Measurements from ENCODE around the gene SCD5. TPM values are rescaled to one million over a fixed set of nuclear protein-coding genes. Genes with fewer than 3 reads are reported as not detected.
A peak's percentile ranks its signal among the peaks of the same experiment; 100 is the strongest.

The SCD5 gene
- total and polyA plus RNA-seq, 4 donors = 180 to 506 (median 358) TPM

GRCh38 chr4:82787342-82787741 lies 11.3 kb downstream of the SCD5 start:
- peaks cover 58% of the 10 kb centered on the region for H3K4me1 ChIP-seq (ENCODE audit: control insufficient read depth, insufficient read depth, low read length)
- H3K27me3 ChIP-seq (ENCODE audit: control insufficient read depth, insufficient read depth, low read length) = no peaks in the 10 kb centered on the region
- peak overlapping the region; percentile 0 for H3K27ac ChIP-seq (ENCODE audit: low read depth, low read length)
- no peak overlapping the region for H3K4me3 ChIP-seq (ENCODE audit: low read depth, low read length)
- H3K9me3 ChIP-seq (ENCODE audit: control insufficient read depth, insufficient read depth, low read length) = no peaks in the 10 kb centered on the region
- peaks cover 6% of the 10 kb centered on the region for H3K36me3 ChIP-seq (ENCODE audit: control insufficient read depth, insufficient read depth, low read length)
- 100% methylated on average over 1 of the region's 4 CpGs for WGBS (ENCODE audit: insufficient coverage)
- no peak for DNase-seq (ENCODE audit: low read depth in 4 of 6, low spot score in 6 of 6)

DNA sequence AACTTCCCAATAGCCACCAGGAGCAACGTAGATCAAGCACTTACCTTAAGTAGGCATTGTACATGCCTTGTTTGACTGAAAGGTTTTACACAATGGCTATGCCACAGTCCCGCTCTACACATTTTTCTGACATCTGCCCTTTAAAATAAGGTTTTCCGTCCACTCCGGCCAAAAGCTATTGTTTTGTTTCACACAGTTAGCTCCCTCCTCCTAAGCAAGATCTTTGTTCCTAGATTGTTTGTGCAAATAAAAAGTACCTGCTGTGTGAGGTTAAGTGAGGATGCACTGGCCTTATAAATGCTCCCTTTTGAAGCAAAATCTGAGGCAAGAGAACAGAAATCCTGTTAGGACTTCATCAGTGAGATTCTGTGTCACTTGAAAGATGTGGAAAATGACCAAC lies 11.8 kb downstream of the SCD5 start:
- peak in 1 of 6 donors; percentile 54 for DNase-seq (ENCODE audit: low read depth in 4 of 6, low spot score in 6 of 6)
- Histone ChIP-seq H3K9me3 (ENCODE audit: control insufficient read depth, insufficient read depth, low read length) (no peaks in the 10 kb centered on the region), H3K4me1 (ENCODE audit: control insufficient read depth, insufficient read depth, low read length) (peaks cover 53% of the 10 kb centered on the region), H3K36me3 (ENCODE audit: control insufficient read depth, insufficient read depth, low read length) (peaks cover 6% of the 10 kb centered on the region), H3K27ac (ENCODE audit: low read depth, low read length) (peak overlapping the region; percentile 0), H3K27me3 (ENCODE audit: control insufficient read depth, insufficient read depth, low read length) (no peaks in the 10 kb centered on the region), H3K4me3 (ENCODE audit: low read depth, low read length) (no peak overlapping the region)
- WGBS (ENCODE audit: insufficient coverage) = 29% methylated on average over 1 of the region's 4 CpGs

DNA sequence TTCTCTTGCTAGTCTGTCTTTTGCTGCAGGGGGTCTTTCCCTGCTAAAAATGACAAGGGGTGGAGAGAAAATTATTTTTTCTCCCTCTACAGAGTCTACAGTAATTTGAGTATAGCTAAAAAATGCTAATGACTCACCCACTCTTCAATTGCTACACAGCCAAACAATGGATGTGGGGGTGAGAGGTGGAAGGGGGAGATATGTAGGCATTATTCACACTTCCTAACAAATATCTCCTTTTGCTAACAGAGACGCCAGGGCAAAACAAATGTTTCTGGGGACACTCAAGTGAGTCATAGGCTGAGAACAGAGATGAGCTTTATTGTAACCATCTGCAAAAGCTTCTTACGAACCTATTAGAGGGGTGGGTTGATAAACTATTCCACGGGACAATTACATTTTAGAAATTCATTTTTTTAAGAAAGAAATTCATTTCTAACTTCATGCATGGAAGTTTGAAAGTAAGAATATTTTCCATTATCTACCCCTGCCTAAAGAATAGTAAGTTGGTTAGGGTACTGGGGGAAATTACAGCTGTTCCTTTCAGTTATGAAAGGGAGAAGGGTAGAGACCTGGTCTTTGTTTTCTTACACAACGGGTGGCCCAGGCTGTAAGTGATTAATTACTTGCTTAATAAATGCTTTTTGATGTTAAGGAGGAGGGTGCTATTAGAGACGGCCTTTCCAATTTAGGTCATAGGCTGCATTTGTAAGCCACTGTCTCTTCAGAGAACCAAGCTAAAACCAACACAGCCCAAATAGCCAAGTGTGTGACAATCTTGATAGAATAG lies 12.8 kb downstream of the SCD5 start:
- DNase-seq (ENCODE audit: low read depth in 4 of 6, low spot score in 6 of 6) = peak in 1 of 6 donors; percentile 39

GRCh38 chr4:82784681-82785610 lies 13.7 kb downstream of the SCD5 start:
- H3K27ac ChIP-seq (ENCODE audit: low read depth, low read length) = peak overlapping the region; percentile 65
- DNase-seq (ENCODE audit: low read depth in 4 of 6, low spot score in 6 of 6) = peak in 2 of 6 donors; percentile 72 to 87

More for the DNA sequence above, 12.8 kb downstream of the SCD5 start:
- WGBS (ENCODE audit: insufficient coverage) = no CpG with 5 or more reads among the region's 5 CpGs
- H3K9me3 ChIP-seq (ENCODE audit: control insufficient read depth, insufficient read depth, low read length) = no peaks in the 10 kb centered on the region
- H3K27ac ChIP-seq (ENCODE audit: low read depth, low read length) = peak overlapping the region; percentile 65
- peaks cover 55% of the 10 kb centered on the region for H3K4me1 ChIP-seq (ENCODE audit: control insufficient read depth, insufficient read depth, low read length)
- no peak overlapping the region for H3K4me3 ChIP-seq (ENCODE audit: low read depth, low read length)
- H3K27me3 ChIP-seq (ENCODE audit: control insufficient read depth, insufficient read depth, low read length) = no peaks in the 10 kb centered on the region
- H3K36me3 ChIP-seq (ENCODE audit: control insufficient read depth, insufficient read depth, low read length) = peaks cover 6% of the 10 kb centered on the region

DNA sequence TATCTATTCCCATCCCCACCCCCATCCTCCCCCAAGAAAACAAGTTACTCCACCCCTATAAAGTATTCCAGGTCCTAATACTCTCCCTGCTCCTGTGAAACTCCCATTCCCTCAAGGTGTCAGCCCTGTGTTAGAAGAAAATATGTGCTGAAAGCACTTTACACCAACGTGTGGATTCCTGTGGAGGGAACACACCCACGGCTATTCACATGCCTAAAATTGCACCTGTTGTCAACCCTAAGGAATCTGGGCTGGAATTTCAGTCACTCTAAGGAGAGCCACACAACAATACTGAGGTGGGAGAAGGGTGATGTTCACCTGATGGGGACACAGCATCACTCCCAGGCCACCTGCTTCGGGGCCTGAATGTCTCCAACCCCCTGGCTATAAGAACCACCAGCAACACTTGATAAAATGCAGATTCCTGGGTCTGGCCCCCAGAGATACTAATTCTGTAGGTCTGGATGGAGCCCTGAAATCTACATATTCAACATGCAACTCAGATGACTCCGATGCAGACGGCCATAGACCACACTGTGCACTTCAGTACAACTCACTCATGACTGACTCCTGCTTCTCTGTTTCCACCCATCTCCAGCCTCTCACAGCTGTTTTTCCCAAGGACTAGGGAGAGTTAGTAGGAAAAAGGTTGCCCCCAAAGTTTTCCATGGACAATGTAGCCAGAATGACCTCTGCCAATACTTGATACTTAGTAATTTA lies 15.8 kb downstream of the SCD5 start:
- Histone ChIP-seq H3K27me3 (ENCODE audit: control insufficient read depth, insufficient read depth, low read length) (no peaks in the 10 kb centered on the region), H3K27ac (ENCODE audit: low read depth, low read length) (no peak overlapping the region), H3K36me3 (ENCODE audit: control insufficient read depth, insufficient read depth, low read length) (peaks cover 9% of the 10 kb centered on the region), H3K9me3 (ENCODE audit: control insufficient read depth, insufficient read depth, low read length) (no peaks in the 10 kb centered on the region), H3K4me1 (ENCODE audit: control insufficient read depth, insufficient read depth, low read length) (peaks cover 36% of the 10 kb centered on the region), H3K4me3 (ENCODE audit: low read depth, low read length) (no peak overlapping the region)
- whole genome bisulfite sequencing (ENCODE audit: insufficient coverage) = 80% methylated on average over 1 of the region's 5 CpGs
- no peak for DNase-seq (ENCODE audit: low read depth in 4 of 6, low spot score in 6 of 6)

More at GRCh38 chr4:82784681-82785610, 13.7 kb downstream of the SCD5 start:
- H3K9me3 ChIP-seq (ENCODE audit: control insufficient read depth, insufficient read depth, low read length) = no peaks in the 10 kb centered on the region
- no peak overlapping the region for H3K4me3 ChIP-seq (ENCODE audit: low read depth, low read length)
- WGBS (ENCODE audit: insufficient coverage) = 0% methylated on average over 1 of the region's 9 CpGs
- H3K27me3 ChIP-seq (ENCODE audit: control insufficient read depth, insufficient read depth, low read length) = no peaks in the 10 kb centered on the region
- H3K36me3 ChIP-seq (ENCODE audit: control insufficient read depth, insufficient read depth, low read length) = peaks cover under 1% of the 10 kb centered on the region
- H3K4me1 ChIP-seq (ENCODE audit: control insufficient read depth, insufficient read depth, low read length) = peaks cover 51% of the 10 kb centered on the region

GRCh38 chr4:82780752-82781231 lies 17.8 kb downstream of the SCD5 start:
- DNase-seq (ENCODE audit: low read depth in 4 of 6, low spot score in 6 of 6) = peak in 2 of 6 donors; percentile 85 to 88
- Histone ChIP-seq H3K36me3 (ENCODE audit: control insufficient read depth, insufficient read depth, low read length) (peaks cover 9% of the 10 kb centered on the region), H3K9me3 (ENCODE audit: control insufficient read depth, insufficient read depth, low read length) (no peaks in the 10 kb centered on the region), H3K27ac (ENCODE audit: low read depth, low read length) (peak overlapping the region; percentile 68), H3K4me3 (ENCODE audit: low read depth, low read length) (no peak overlapping the region), H3K27me3 (ENCODE audit: control insufficient read depth, insufficient read depth, low read length) (no peaks in the 10 kb centered on the region), H3K4me1 (ENCODE audit: control insufficient read depth, insufficient read depth, low read length) (peaks cover 24% of the 10 kb centered on the region)
- 0% methylated on average over 3 of the region's 10 CpGs for WGBS (ENCODE audit: insufficient coverage)

DNA sequence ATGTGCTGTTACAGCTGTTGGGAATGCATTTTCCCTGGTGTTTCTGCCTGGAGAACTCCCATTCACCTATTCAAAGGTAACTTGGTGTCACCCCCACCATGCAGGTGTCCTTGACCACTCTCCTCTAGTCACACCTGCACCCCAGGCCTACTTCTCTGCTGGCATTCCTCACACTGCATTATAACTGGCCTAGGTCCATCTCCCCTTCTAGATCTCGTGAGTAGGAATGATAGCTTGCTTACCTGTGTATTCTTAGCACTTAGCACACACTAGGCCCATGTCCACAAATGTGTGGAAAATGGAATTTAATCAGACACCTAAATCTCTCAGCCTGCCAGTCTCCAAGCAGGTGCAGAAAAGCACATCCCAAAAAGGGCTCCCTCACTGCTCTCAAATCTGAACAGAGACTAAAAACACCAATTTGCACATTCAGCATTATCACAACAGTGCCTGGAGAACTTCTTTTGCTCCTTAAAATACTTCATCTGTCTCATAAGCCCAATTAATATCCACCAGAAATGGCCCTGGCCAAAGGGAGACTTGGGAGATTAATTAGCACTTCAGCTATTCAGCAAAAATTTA lies 18.3 kb downstream of the SCD5 start:
- no peak for DNase-seq (ENCODE audit: low read depth in 4 of 6, low spot score in 6 of 6)
- H3K27ac ChIP-seq (ENCODE audit: low read depth, low read length) = peak overlapping the region; percentile 68
- no peak overlapping the region for H3K4me3 ChIP-seq (ENCODE audit: low read depth, low read length)
- no peaks in the 10 kb centered on the region for H3K9me3 ChIP-seq (ENCODE audit: control insufficient read depth, insufficient read depth, low read length)
- H3K27me3 ChIP-seq (ENCODE audit: control insufficient read depth, insufficient read depth, low read length) = no peaks in the 10 kb centered on the region
- H3K4me1 ChIP-seq (ENCODE audit: control insufficient read depth, insufficient read depth, low read length) = peaks cover 28% of the 10 kb centered on the region
- no CpG with 5 or more reads among the region's 1 CpG for WGBS (ENCODE audit: insufficient coverage)
- H3K36me3 ChIP-seq (ENCODE audit: control insufficient read depth, insufficient read depth, low read length) = peaks cover 9% of the 10 kb centered on the region

DNA sequence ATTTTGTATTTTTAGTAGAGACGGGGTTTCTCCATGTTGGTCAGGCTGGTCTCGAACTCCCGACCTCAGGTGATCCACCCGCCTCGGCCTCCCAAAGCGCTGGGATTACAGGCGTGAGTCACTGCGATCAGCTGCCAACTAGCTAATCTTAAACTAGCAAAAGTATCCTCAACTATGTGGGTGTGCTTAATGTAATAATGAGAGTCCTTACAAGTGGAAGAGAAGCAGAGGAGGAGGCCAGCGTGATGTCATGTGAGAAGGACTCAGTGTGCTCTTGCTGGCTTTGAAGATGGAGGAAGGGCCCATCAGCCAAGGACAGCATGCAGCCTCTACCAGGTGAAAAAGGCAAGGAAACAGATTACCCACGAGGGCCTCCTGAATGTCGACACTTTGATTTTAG lies 19.6 kb downstream of the SCD5 start:
- Histone ChIP-seq H3K36me3 (ENCODE audit: control insufficient read depth, insufficient read depth, low read length) (peaks cover 9% of the 10 kb centered on the region), H3K9me3 (ENCODE audit: control insufficient read depth, insufficient read depth, low read length) (no peaks in the 10 kb centered on the region), H3K4me3 (ENCODE audit: low read depth, low read length) (no peak overlapping the region), H3K27me3 (ENCODE audit: control insufficient read depth, insufficient read depth, low read length) (no peaks in the 10 kb centered on the region), H3K27ac (ENCODE audit: low read depth, low read length) (no peak overlapping the region), H3K4me1 (ENCODE audit: control insufficient read depth, insufficient read depth, low read length) (peaks cover 32% of the 10 kb centered on the region)
- 92% methylated on average over 3 of the region's 11 CpGs for WGBS (ENCODE audit: insufficient coverage)
- no peak for DNase-seq (ENCODE audit: low read depth in 4 of 6, low spot score in 6 of 6)
